Activated naive CD4-positive, alpha-beta T cell treated with anti-CD3 and anti-CD28 coated beads, Interleukin-2, amount 50 U/mL, for 72 hours (primary cell): ENCODE results near the gene ARHGAP8. TPM values are rescaled to one million over a fixed set of nuclear protein-coding genes. Genes with fewer than 3 reads are reported as not detected.

Source experiments
- ATAC-seq, 2 donors: fragments of 150-1000 bp; cut with Tn5 transposase; 2 replicates each; pipeline ENCODE4 v1.10.0; 2021; ENCODE audit warnings: mild to moderate bottlenecking in 2 of 2, moderate library complexity in 2 of 2
- DNase-seq, 2 donors: peaks; one replicate each; pipeline ENCODE4 v3.0.0; 2021 to 2022; ENCODE audit warnings: low spot score in 2 of 2
- H3K27ac Mint-ChIP-seq, 2 donors: one replicate each; pipeline ENCODE4 v1.8.0; 2022; ENCODE audit warnings: mild to moderate bottlenecking in 2 of 2, mixed read lengths in 2 of 2
- H3K36me3 Mint-ChIP-seq, 2 donors: one replicate each; pipeline ENCODE4 v1.8.0; 2022; ENCODE audit warnings: mixed read lengths in 2 of 2
- H3K9me3 Mint-ChIP-seq, 2 donors: one replicate each; pipeline ENCODE4 v1.8.0; 2022; ENCODE audit warnings: mixed read lengths in 2 of 2
- total RNA-seq, 2 donors: library from RNA; stranded (reverse); gene quantifications; one replicate each; pipeline ENCODE4 v1.2.3, GENCODE V29; 2022

The ARHGAP8 gene
- total RNA-seq, 2 donors from 2014 or later = 2.4 to 6.5 TPM

- ATAC-seq (no peak), DNase-seq (no peak)
- H3K9me3 Mint-ChIP-seq = no peaks in the 10 kb centered on the region
- no peak overlapping the region for H3K27ac Mint-ChIP-seq
- no peaks in the 10 kb centered on the region for H3K36me3 Mint-ChIP-seq
These were observed 113.0 kb downstream of the ARHGAP8 start for GRCh38 chr22:44865193-44866057.

- Mint-ChIP-seq H3K36me3 (peaks cover 0 to 8% of the 10 kb centered on the region in 2 donors), H3K27ac (no peak overlapping the region), H3K9me3 (peaks cover 4 to 7% of the 10 kb centered on the region in 2 donors)
- ATAC-seq (no peak), DNase-seq (no peak)
These were observed 116.8 kb downstream of the ARHGAP8 start for GRCh38 chr22:44869196-44869595.

- H3K36me3 Mint-ChIP-seq = peaks cover 0 to 8% of the 10 kb centered on the region in 2 donors
- no peak for DNase-seq
- H3K9me3 Mint-ChIP-seq = peaks cover 4 to 7% of the 10 kb centered on the region in 2 donors
- no peak overlapping the region for H3K27ac Mint-ChIP-seq
- ATAC-seq = no peak
These were observed 117.6 kb downstream of the ARHGAP8 start for GRCh38 chr22:44870021-44870420.

- DNase-seq = no peak
- no peak overlapping the region for H3K27ac Mint-ChIP-seq
- H3K36me3 Mint-ChIP-seq = peaks cover 0 to 8% of the 10 kb centered on the region in 2 donors
- no peak for ATAC-seq
- peaks cover 4 to 11% of the 10 kb centered on the region in 2 donors for H3K9me3 Mint-ChIP-seq
These were observed 119.4 kb downstream of the ARHGAP8 start for GRCh38 chr22:44871782-44872181.

- ATAC-seq (no peak), DNase-seq (no peak)
- peaks cover 0 to 6% of the 10 kb centered on the region in 2 donors for H3K9me3 Mint-ChIP-seq
- H3K36me3 Mint-ChIP-seq = peaks cover 0 to under 1% of the 10 kb centered on the region in 2 donors
- no peak overlapping the region for H3K27ac Mint-ChIP-seq
These were observed 124.5 kb downstream of the ARHGAP8 start for GRCh38 chr22:44876921-44877320.

- Mint-ChIP-seq H3K36me3 (no peaks in the 10 kb centered on the region), H3K27ac (no peak overlapping the region), H3K9me3 (peaks cover 0 to 5% of the 10 kb centered on the region in 2 donors)
- no peak for DNase-seq
- ATAC-seq = no peak
These were observed 126.3 kb downstream of the ARHGAP8 start for GRCh38 chr22:44878483-44879300.

GRCh38 chr22:44879301-44879680, 126.9 kb downstream of the ARHGAP8 start:
- Mint-ChIP-seq H3K36me3 (no peaks in the 10 kb centered on the region), H3K9me3 (peaks cover 0 to 5% of the 10 kb centered on the region in 2 donors), H3K27ac (no peak overlapping the region)
- ATAC-seq = no peak
- DNase-seq = no peak

- H3K27ac Mint-ChIP-seq = no peak overlapping the region
- no peak for DNase-seq
- no peak for ATAC-seq
- H3K36me3 Mint-ChIP-seq = no peaks in the 10 kb centered on the region
- H3K9me3 Mint-ChIP-seq = peaks cover 0 to 5% of the 10 kb centered on the region in 2 donors
These were observed 128.4 kb downstream of the ARHGAP8 start for GRCh38 chr22:44880610-44881290.

GRCh38 chr22:44881624-44882023, 129.2 kb downstream of the ARHGAP8 start:
- H3K9me3 Mint-ChIP-seq = peaks cover 0 to 2% of the 10 kb centered on the region in 2 donors
- no peak overlapping the region for H3K27ac Mint-ChIP-seq
- DNase-seq (no peak), ATAC-seq (no peak)
- H3K36me3 Mint-ChIP-seq = no peaks in the 10 kb centered on the region

- no peak for DNase-seq
- Mint-ChIP-seq H3K36me3 (no peaks in the 10 kb centered on the region), H3K27ac (no peak overlapping the region), H3K9me3 (no peaks in the 10 kb centered on the region)
- no peak for ATAC-seq
These were observed 130.0 kb downstream of the ARHGAP8 start for GRCh38 chr22:44882226-44882905.

GRCh38 chr22:44883011-44883421, 130.6 kb downstream of the ARHGAP8 start:
- no peaks in the 10 kb centered on the region for H3K9me3 Mint-ChIP-seq
- H3K27ac Mint-ChIP-seq = no peak overlapping the region
- ATAC-seq = no peak
- no peak for DNase-seq
- no peaks in the 10 kb centered on the region for H3K36me3 Mint-ChIP-seq

GRCh38 chr22:44884562-44884961, 132.2 kb downstream of the ARHGAP8 start:
- Mint-ChIP-seq H3K36me3 (no peaks in the 10 kb centered on the region), H3K9me3 (no peaks in the 10 kb centered on the region), H3K27ac (no peak overlapping the region)
- DNase-seq = no peak
- ATAC-seq = no peak

GRCh38 chr22:44884968-44885805, 132.8 kb downstream of the ARHGAP8 start:
- H3K27ac Mint-ChIP-seq = no peak overlapping the region
- H3K9me3 Mint-ChIP-seq = no peaks in the 10 kb centered on the region
- ATAC-seq (no peak), DNase-seq (no peak)
- no peaks in the 10 kb centered on the region for H3K36me3 Mint-ChIP-seq

- H3K27ac Mint-ChIP-seq = peak overlapping the region in 1 of 2 donors; percentile 17
- ATAC-seq (no peak), DNase-seq (no peak)
- no peaks in the 10 kb centered on the region for H3K36me3 Mint-ChIP-seq
- H3K9me3 Mint-ChIP-seq = no peaks in the 10 kb centered on the region
These were observed 133.5 kb downstream of the ARHGAP8 start for GRCh38 chr22:44885806-44886360.

GRCh38 chr22:44887941-44888366, 135.6 kb downstream of the ARHGAP8 start:
- no peak overlapping the region for H3K27ac Mint-ChIP-seq
- no peaks in the 10 kb centered on the region for H3K36me3 Mint-ChIP-seq
- no peak for ATAC-seq
- H3K9me3 Mint-ChIP-seq = no peaks in the 10 kb centered on the region
- DNase-seq = no peak
